Measurements from ENCODE around the gene CHST1. TPM values are rescaled to one million over a fixed set of nuclear protein-coding genes. Genes with fewer than 3 reads are reported as not detected.

The CHST1 gene
- total and polyA plus RNA-seq, 2 donors (not counting 3 experiments of a cell fraction or from before 2014, with no cell fraction given): 12.6 to 40.5 TPM

- Histone ChIP-seq H3K4me3 (replicated peaks in 1 of 3; ENCODE audit: insufficient read depth in 1 of 3, low read depth in 1 of 3, low read length in 3 of 3) (no peak overlapping the region), H3K27me3 (ENCODE audit: control insufficient read depth in 2 of 2, insufficient read depth in 2 of 2, low read length in 2 of 2) (no peaks in the 10 kb centered on the region), H3K79me2 (ENCODE audit: control insufficient read depth, insufficient read depth, low read length) (no peaks in the 10 kb centered on the region), H3K27ac (ENCODE audit: insufficient read depth, low read depth, low read length) (no peak overlapping the region), H3K9me1 (replicated peaks; ENCODE audit: control insufficient read depth, extremely low read depth, insufficient read depth, low read length) (no peaks in the 10 kb centered on the region), H2AFZ (ENCODE audit: low read depth, low read length) (no peak overlapping the region), H3K36me3 (ENCODE audit: control insufficient read depth in 2 of 2, extremely low read depth in 1 of 2, insufficient read depth in 2 of 2, low read length in 2 of 2) (no peaks in the 10 kb centered on the region), H3K4me1 (ENCODE audit: control insufficient read depth, extremely low read depth, insufficient read depth, low read length) (peaks cover 44% of the 10 kb centered on the region), H3K4me2 (ENCODE audit: insufficient read depth, low read length) (no peak overlapping the region), H3K9me3 (replicated peaks; ENCODE audit: control insufficient read depth, insufficient read depth, low read length) (no peaks in the 10 kb centered on the region), H4K20me1 (replicated peaks; ENCODE audit: control insufficient read depth, extremely low read depth, insufficient read depth, low read length) (no peaks in the 10 kb centered on the region), H3K9ac (replicated peaks; ENCODE audit: extremely low read depth, insufficient read depth, low read length) (no peak overlapping the region)
- no TSS peak for BruUV-seq (replicated peaks)
- DNase-seq (ENCODE audit: low read depth, low spot score) (no peak), FAIRE-seq (no peak)
- POLR2A ChIA-PET: no interaction called here
- TF ChIP-seq EZH2 (IDR thresholded peaks at IDR 0.05; ENCODE audit: borderline replicate concordance, low read depth, low read length, severe bottlenecking) (no peak), POLR2A (IDR thresholded peaks at IDR 0.05; ENCODE audit: low read depth, low read length) (no peak), FOS (IDR thresholded peaks at IDR 0.05; ENCODE audit: borderline replicate concordance, insufficient read depth, low read length) (no peak), JUN (IDR thresholded peaks at IDR 0.05; ENCODE audit: borderline replicate concordance, insufficient read depth, insufficient read length, low read depth) (no peak), GATA2 (IDR thresholded peaks at IDR 0.05; ENCODE audit: insufficient read depth, insufficient read length, low read depth, low read length) (no peak), MYC (IDR thresholded peaks at IDR 0.05; ENCODE audit: low read depth, low read length) (no peak), POLR2AphosphoS5 (IDR thresholded peaks at IDR 0.05; ENCODE audit: insufficient read depth, low read depth, low read length) (no peak), MAX (IDR thresholded peaks at IDR 0.05; ENCODE audit: insufficient read depth, insufficient read length) (no peak)
- TF ChIP-seq, protein P1, sequence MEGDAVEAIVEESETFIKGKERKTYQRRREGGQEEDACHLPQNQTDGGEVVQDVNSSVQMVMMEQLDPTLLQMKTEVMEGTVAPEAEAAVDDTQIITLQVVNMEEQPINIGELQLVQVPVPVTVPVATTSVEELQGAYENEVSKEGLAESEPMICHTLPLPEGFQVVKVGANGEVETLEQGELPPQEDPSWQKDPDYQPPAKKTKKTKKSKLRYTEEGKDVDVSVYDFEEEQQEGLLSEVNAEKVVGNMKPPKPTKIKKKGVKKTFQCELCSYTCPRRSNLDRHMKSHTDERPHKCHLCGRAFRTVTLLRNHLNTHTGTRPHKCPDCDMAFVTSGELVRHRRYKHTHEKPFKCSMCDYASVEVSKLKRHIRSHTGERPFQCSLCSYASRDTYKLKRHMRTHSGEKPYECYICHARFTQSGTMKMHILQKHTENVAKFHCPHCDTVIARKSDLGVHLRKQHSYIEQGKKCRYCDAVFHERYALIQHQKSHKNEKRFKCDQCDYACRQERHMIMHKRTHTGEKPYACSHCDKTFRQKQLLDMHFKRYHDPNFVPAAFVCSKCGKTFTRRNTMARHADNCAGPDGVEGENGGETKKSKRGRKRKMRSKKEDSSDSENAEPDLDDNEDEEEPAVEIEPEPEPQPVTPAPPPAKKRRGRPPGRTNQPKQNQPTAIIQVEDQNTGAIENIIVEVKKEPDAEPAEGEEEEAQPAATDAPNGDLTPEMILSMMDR (IDR thresholded peaks at IDR 0.05; ENCODE audit: extremely low read depth in 1 of 2, insufficient read depth in 1 of 2, low read depth in 1 of 2, low read length in 2 of 2): no peak
- dilution Hi-C loops (cut with MboI; ENCODE audit: extremely low pct_ligation_motif_present, low sequenced_read_pairs): no loop called here
- CTCF ChIA-PET: interaction anchor here (1.0 to 6.5 kb wide), 13 partner anchors 9 to 318 kb away, joined by 3 to 118 read pairs (median 5); partner anchors contain the start of gene CHST1
- intact Hi-C loops (cut with micrococcal nuclease): loop anchor here (1.0 kb wide), 1 partner anchor 285 kb away; no protein-coding TSS in a partner anchor
Measured at GRCh38 chr11:45655831-45656230, 9.6 kb downstream of the CHST1 start.

All from endothelial cell of umbilical vein (primary cell).